Measurements from ENCODE around the gene ATXN7L1.

ATXN7L1 gene

GRCh38 chr7:105778956-105779355 lies 97.4 kb downstream of the ATXN7L1 start:
- DNase-seq (ENCODE audit: low read depth in 3 of 3), result no peak

DNA sequence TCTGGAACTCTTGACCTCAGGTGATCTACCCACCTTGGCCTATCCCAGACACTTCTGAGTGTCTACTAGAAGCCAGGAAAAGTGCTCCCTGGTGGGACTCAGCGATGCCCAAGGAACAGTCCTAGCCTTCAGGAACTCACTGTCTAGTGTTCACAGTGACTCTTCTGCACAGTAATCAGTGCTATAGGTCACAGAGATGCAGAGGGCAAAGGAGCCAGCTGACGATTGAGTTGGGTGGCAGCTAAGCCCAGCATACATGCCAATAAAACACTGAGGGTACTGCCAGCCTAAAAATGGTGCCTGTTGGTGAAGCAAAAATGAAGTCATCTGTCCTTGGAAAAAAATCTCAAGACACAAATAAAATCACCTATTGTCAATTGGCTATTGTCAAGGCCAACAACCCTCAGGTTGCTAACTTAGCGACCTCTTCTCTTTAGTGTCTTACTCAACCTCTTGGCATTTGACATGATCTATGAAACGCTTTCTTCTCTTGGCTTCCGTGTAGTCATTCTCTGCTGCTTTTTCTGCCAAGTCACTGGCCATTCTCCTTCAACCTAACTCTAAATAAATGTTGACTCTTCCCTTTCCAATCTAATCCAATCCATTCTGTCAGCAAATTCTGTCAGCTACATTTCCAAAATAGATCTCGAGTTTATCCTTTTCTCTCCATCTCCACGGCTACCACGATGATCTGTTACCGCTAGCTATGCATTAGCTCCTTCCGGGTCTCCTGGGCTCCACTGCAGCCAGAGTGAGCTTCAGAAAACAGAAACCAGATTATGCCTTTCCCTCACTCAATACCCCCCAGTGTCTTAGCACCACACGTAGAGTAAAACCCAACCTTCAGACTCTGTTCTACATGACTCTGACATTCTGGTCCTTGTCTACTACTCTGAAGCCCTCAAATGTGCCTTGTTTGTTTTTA lies 99.2 kb downstream of the ATXN7L1 start:
- DNase-seq (ENCODE audit: low read depth in 3 of 3), result no peak

GRCh38 chr7:105776068-105776790 lies 100.2 kb downstream of the ATXN7L1 start:
- no peak for DNase-seq (ENCODE audit: low read depth in 3 of 3)

GRCh38 chr7:105775580-105775979 lies 100.8 kb downstream of the ATXN7L1 start:
- no peak for DNase-seq (ENCODE audit: low read depth in 3 of 3)

DNA sequence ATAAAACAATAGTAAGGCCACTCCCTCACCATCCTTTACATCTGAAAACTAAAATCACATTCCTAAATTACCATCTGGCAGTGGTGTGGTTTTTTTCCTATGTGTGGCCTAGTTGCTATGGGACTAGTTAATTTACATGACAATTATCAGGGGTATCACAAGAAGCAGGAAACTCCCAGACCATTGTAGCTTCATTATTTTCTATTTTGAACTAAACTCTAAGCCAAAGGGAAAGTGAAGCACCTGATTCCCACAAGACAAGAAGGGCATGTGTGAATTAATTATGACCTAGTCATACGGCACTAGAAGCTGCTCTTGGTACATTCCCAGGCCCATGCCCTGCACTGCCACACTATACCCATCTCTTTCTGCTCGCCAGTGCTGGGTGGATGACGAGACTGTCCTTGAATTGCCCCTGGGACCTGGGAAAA lies 103.4 kb downstream of the ATXN7L1 start:
- DNase-seq (ENCODE audit: low read depth in 3 of 3), result no peak

GRCh38 chr7:105769901-105770628 lies 106.3 kb downstream of the ATXN7L1 start:
- no peak for DNase-seq (ENCODE audit: low read depth in 3 of 3)

- no peak for DNase-seq (ENCODE audit: low read depth in 3 of 3)
These were observed 107.4 kb downstream of the ATXN7L1 start for GRCh38 chr7:105768898-105769507.

- no peak for DNase-seq (ENCODE audit: low read depth in 3 of 3)
These were observed 108.3 kb downstream of the ATXN7L1 start for GRCh38 chr7:105768117-105768516.

GRCh38 chr7:105766421-105767073 lies 109.9 kb downstream of the ATXN7L1 start:
- DNase-seq (ENCODE audit: low read depth in 3 of 3), result no peak

DNA sequence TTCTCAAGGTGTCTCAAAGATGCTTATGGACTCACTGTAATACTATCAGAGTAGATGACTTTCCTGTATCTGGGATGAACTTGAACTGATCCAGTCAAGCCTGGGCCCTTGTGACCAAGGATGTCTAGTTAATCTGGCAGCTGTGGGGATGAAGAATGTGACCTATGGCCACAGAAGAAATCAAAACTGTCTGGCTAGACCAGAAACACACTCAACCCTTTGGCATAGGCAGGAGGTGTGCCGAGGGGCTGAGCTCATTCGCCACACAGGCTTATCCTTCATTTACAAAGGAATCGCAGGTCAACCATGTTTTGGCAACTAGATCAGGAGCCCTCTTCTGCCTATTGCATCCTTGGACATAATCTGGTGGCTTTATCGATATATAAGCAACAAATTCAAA lies 110.6 kb downstream of the ATXN7L1 start:
- DNase-seq (ENCODE audit: low read depth in 3 of 3), result no peak

- no peak for DNase-seq (ENCODE audit: low read depth in 3 of 3)
These were observed 111.9 kb downstream of the ATXN7L1 start for GRCh38 chr7:105764506-105764905.

DNA sequence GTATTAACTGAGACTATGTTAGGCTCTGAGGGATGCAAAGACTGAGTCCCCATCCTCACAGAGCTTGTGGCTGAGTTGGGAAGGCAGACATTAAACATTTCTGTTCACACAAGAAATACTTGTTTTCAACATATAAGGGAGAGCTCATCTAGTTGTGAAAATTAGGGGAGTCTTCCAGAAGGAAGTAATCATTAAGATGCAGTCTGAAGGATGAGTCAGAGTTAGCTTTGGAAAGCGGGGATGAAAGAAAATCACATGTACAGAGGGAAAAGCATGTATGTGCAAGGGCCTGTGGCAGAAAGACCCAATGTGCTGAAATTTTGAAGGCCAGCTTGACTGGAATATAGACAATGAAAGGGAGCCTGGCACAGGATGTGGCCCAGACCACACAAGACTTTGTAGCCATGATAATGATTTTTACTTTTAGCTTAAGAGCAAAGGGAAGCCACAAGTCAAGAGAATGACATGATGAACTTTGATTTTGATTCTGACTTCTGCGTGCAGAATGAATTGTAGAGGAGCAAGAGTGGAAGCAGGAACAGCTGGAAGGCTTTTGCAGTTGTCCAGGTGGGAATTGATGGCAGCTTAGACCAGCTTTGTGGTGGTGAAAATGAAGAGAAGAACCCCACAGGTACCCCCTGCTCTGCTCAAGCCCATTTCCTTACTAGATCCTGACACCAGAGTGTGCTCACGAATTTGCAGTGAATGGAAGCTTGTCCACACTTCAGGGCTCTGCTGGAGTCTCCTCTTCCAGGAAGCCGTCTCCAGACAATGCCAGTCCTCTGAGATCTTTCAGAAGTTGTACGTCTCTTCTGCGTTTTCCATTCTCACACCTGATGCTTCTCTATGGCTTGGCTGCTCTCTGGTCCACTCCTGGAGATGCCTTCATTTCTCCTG lies 115.6 kb downstream of the ATXN7L1 start:
- no peak for DNase-seq (ENCODE audit: low read depth in 3 of 3)

GRCh38 chr7:105759670-105760550 lies 116.5 kb downstream of the ATXN7L1 start:
- peak in 1 of 3 experiments; percentile 12 for DNase-seq (ENCODE audit: low read depth in 3 of 3)

GRCh38 chr7:105756367-105756766 lies 120.0 kb downstream of the ATXN7L1 start:
- DNase-seq (ENCODE audit: low read depth in 3 of 3), result no peak

- DNase-seq (ENCODE audit: low read depth in 3 of 3), result no peak
These were observed 123.6 kb downstream of the ATXN7L1 start for GRCh38 chr7:105752671-105753275.

- no peak for DNase-seq (ENCODE audit: low read depth in 3 of 3)
These were observed 125.3 kb downstream of the ATXN7L1 start for GRCh38 chr7:105751054-105751453.

DNA sequence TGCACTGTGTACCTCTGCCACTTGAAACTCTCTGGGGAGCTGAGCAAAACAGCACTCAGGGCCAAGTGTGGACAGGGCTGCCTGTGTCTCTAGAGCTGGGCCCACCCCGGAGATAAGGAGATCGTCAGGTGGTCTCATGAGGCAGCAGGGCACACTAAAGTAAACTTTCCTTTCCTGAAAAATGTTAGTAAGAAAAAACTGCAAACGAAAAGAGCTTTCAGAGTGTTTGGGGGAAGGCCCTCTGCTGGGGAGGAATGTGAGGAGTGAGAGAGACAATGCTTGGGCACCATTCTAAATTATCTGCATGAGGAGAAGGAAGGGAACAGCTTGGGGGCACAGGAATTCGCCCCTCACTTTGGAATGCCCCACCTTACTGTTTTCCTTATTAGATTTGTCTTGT lies 127.7 kb downstream of the ATXN7L1 start:
- no peak for DNase-seq (ENCODE audit: low read depth in 3 of 3)

- no peak for DNase-seq (ENCODE audit: low read depth in 3 of 3)
These were observed 130.6 kb downstream of the ATXN7L1 start for GRCh38 chr7:105745681-105746330.

Measured in stimulated activated CD4-positive, alpha-beta T cell treated with anti-CD3 and anti-CD28 coated beads, TNF-alpha, amount 100 ng/mL, for 4 hours (primary cell).